Measurements from ENCODE around the gene ZRANB3. TPM values are rescaled to one million over a fixed set of nuclear protein-coding genes. Genes with fewer than 3 reads are reported as not detected.
"Not testable (repeated sequence)": the region's sequence is repeated elsewhere in the genome, so short reads cannot be mapped to it uniquely, and the experiment has no call there.

The ZRANB3 gene
- total and polyA plus RNA-seq, 8 donors: 0.87 to 16.3 (median 2.6) TPM

- H3K36me3 ChIP-seq: peaks cover 0 to 17% (median 3%) of the 10 kb centered on the region in 4 donors
- WGBS, 5 donors: 74 to 84% (median 81%) methylated on average over 2 of the region's 2 CpGs
- intact Hi-C loops (cut with DNase I; ENCODE audit: low total_unique reads): no loop called here
- DNase-seq: no peak
- H3K4me1 ChIP-seq: no peaks in the 10 kb centered on the region
- H3K4me3 ChIP-seq: no peak overlapping the region
- H3K9me3 ChIP-seq: peaks cover 0 to 22% (median 3%) of the 10 kb centered on the region in 4 donors
- H3K27ac ChIP-seq: no peak overlapping the region
- no peak for TF ChIP-seq POLR2AphosphoS5 (IDR thresholded peaks at IDR 0.05)
- no peak for TF ChIP-seq POLR2A (IDR thresholded peaks at IDR 0.05)
- TF ChIP-seq, protein P1, sequence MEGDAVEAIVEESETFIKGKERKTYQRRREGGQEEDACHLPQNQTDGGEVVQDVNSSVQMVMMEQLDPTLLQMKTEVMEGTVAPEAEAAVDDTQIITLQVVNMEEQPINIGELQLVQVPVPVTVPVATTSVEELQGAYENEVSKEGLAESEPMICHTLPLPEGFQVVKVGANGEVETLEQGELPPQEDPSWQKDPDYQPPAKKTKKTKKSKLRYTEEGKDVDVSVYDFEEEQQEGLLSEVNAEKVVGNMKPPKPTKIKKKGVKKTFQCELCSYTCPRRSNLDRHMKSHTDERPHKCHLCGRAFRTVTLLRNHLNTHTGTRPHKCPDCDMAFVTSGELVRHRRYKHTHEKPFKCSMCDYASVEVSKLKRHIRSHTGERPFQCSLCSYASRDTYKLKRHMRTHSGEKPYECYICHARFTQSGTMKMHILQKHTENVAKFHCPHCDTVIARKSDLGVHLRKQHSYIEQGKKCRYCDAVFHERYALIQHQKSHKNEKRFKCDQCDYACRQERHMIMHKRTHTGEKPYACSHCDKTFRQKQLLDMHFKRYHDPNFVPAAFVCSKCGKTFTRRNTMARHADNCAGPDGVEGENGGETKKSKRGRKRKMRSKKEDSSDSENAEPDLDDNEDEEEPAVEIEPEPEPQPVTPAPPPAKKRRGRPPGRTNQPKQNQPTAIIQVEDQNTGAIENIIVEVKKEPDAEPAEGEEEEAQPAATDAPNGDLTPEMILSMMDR (IDR thresholded peaks at IDR 0.05): no peak
- no peak for TF ChIP-seq EP300 (IDR thresholded peaks at IDR 0.05)
- no peaks in the 10 kb centered on the region for H3K27me3 ChIP-seq
Measured at GRCh38 chr2:135386993-135387392, 144.0 kb downstream of the ZRANB3 start.

DNA sequence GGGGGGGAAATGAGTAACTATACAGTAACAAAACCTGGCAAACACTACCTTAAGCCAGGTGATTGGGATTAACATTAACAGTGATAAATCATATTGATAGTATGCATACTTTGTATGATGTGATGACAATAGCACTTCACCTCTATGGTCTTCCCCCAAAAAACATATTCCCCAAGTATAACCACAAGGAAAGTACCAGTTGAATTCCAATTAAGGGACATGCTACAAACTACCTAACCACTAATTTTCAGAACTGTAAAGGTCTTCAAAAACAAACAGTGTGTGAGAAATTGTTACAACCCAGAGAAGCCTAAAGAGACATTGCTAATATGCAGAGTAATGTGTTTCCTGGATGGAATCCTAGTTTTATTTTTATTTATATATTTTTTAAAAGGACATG, 152.4 kb downstream of the ZRANB3 start:
- intact Hi-C loops (cut with DNase I; ENCODE audit: low total_unique reads): no loop called here
- TF ChIP-seq POLR2A (IDR thresholded peaks at IDR 0.05) (no peak), POLR2AphosphoS5 (IDR thresholded peaks at IDR 0.05) (no peak)
- peaks cover 10 to 37% (median 22%) of the 10 kb centered on the region in 4 donors for H3K9me3 ChIP-seq
- no peaks in the 10 kb centered on the region for H3K27me3 ChIP-seq
- no peak overlapping the region for H3K4me3 ChIP-seq
- H3K4me1 ChIP-seq: no peaks in the 10 kb centered on the region
- peaks cover 0 to 12% (median 2%) of the 10 kb centered on the region in 4 donors for H3K36me3 ChIP-seq
- H3K27ac ChIP-seq: no peak overlapping the region
- DNase-seq: no peak

- intact Hi-C loops (cut with DNase I; ENCODE audit: low total_unique reads): no loop called here
- Histone ChIP-seq H3K27ac (no peak overlapping the region), H3K27me3 (no peaks in the 10 kb centered on the region), H3K4me3 (no peak overlapping the region), H3K9me3 (peaks cover 0 to 14% (median 2%) of the 10 kb centered on the region in 4 donors), H3K36me3 (no peaks in the 10 kb centered on the region), H3K4me1 (no peaks in the 10 kb centered on the region)
- 87 to 100% (median 92%) methylated on average over 3 to 4 of the region's 4 CpGs for WGBS, 5 donors
- TF ChIP-seq, protein P1 (IDR thresholded peaks at IDR 0.05): no peak
- TF ChIP-seq POLR2AphosphoS5 (IDR thresholded peaks at IDR 0.05) (no peak), POLR2A (IDR thresholded peaks at IDR 0.05) (no peak), EP300 (IDR thresholded peaks at IDR 0.05) (no peak)
- DNase-seq: no peak
Measured at GRCh38 chr2:135373702-135374101, 157.3 kb downstream of the ZRANB3 start.

GRCh38 chr2:135349941-135350340, 181.1 kb downstream of the ZRANB3 start:
- no peak overlapping the region for H3K4me3 ChIP-seq
- TF ChIP-seq POLR2A (IDR thresholded peaks at IDR 0.05) (no peak), EP300 (IDR thresholded peaks at IDR 0.05) (no peak), POLR2AphosphoS5 (IDR thresholded peaks at IDR 0.05) (no peak)
- TF ChIP-seq, protein P1 (IDR thresholded peaks at IDR 0.05): no peak
- no peaks in the 10 kb centered on the region for H3K27me3 ChIP-seq
- WGBS, 5 donors: 77 to 97% (median 96%) methylated on average over 6 of the region's 6 CpGs
- intact Hi-C loops (cut with DNase I; ENCODE audit: low total_unique reads): no loop called here
- H3K9me3 ChIP-seq: peaks cover 6 to 39% (median 21%) of the 10 kb centered on the region in 4 donors
- no peak for DNase-seq
- no peaks in the 10 kb centered on the region for H3K4me1 ChIP-seq
- peaks cover 0 to 35% (median 13%) of the 10 kb centered on the region in 4 donors for H3K36me3 ChIP-seq
- H3K27ac ChIP-seq: no peak overlapping the region

- H3K27me3 ChIP-seq; H3K4me1 ChIP-seq; DNase-seq; H3K27ac ChIP-seq; H3K4me3 ChIP-seq; intact Hi-C loops (cut with DNase I; ENCODE audit: low total_unique reads): not testable (repeated sequence)
- peaks cover 6 to 39% (median 21%) of the 10 kb centered on the region in 4 donors for H3K9me3 ChIP-seq
- H3K36me3 ChIP-seq: peaks cover 0 to 45% (median 13%) of the 10 kb centered on the region in 4 donors
- WGBS, 5 donors: 94 to 97% (median 96%) methylated on average over 5 of the region's 5 CpGs
Measured at GRCh38 chr2:135348096-135348704, 182.8 kb downstream of the ZRANB3 start.
